ENCODE measurements around the gene SLC26A9.

The SLC26A9 gene, protein sequence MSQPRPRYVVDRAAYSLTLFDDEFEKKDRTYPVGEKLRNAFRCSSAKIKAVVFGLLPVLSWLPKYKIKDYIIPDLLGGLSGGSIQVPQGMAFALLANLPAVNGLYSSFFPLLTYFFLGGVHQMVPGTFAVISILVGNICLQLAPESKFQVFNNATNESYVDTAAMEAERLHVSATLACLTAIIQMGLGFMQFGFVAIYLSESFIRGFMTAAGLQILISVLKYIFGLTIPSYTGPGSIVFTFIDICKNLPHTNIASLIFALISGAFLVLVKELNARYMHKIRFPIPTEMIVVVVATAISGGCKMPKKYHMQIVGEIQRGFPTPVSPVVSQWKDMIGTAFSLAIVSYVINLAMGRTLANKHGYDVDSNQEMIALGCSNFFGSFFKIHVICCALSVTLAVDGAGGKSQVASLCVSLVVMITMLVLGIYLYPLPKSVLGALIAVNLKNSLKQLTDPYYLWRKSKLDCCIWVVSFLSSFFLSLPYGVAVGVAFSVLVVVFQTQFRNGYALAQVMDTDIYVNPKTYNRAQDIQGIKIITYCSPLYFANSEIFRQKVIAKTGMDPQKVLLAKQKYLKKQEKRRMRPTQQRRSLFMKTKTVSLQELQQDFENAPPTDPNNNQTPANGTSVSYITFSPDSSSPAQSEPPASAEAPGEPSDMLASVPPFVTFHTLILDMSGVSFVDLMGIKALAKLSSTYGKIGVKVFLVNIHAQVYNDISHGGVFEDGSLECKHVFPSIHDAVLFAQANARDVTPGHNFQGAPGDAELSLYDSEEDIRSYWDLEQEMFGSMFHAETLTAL

DNA sequence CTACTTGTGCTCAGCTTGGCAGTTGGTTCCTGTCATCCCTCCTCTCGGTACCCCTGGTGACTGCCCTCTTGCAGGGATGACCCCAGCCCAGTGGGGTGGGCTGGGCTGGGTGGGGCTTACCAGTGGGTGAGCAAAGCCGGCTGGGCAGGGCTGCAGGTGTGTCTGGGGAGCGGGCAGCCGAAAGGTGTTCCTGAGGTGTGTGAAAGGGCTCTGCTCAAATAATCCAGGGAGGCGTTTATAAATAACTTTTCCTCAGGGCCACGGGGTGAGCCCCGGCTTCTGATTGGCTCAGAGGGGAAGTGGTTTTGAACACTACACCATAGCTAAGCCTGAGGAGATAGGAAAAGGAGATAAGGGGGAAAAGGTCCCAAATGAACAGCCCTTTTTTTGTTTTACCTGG is at the start of gene SLC26A9:
SLC26A9 (minus strand) TSS at position 212 of the 400 bp plus-strand sequence. CDS start 7,636 bp downstream, outside the sequence.
- no peak for DNase-seq

DNA sequence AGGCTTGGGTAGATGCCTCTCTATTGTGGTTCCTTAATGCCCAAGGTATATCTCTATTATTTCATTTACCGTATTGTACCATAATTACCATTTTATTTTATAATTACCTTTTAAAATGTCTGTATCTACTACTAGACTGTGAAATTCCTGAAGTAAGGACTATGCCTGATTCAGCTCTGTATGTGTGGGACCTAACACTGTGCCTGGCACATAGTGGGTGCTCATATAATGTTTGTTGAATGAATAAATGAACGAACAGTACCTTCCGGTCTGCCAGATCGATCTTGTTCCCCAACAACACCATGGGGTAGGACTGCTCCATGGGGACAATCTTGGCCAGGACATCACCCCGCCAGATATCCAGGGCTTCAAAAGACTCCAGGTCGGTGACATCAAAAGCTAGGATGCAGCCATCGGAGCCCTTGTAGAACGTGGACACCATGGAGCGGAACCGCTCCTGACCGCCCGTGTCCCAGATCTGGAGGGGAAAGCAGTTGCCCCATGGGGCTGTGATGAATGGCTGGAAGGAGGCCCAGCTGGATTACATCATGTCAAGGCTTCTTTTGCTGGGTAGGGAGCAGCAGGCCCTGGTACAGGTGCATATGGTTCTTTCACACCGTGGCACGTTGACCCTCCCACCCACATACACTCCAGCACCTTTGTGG is 49.1 kb upstream of the SLC26A9 start:
- no peak for DNase-seq

DNA sequence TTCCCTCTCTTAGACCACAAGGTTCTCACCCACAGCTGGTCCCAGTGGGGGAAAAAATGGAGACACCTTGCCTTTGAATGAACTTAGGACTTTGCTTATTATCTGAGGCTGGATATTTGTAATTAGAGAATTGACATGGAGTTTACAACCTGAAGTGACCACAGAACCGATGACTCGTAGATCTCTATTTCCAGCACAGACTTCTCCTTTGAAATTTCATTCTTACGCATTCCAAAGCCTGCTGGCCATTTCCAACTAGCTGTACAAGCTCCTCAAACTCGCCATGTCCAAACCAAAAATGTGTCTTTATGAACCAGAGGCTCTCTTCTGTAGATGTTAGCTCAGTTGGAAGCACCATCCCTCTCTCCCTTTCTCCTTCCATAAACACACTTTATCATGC is 48.0 kb upstream of the SLC26A9 start:
- DNase-seq, result no peak

DNA sequence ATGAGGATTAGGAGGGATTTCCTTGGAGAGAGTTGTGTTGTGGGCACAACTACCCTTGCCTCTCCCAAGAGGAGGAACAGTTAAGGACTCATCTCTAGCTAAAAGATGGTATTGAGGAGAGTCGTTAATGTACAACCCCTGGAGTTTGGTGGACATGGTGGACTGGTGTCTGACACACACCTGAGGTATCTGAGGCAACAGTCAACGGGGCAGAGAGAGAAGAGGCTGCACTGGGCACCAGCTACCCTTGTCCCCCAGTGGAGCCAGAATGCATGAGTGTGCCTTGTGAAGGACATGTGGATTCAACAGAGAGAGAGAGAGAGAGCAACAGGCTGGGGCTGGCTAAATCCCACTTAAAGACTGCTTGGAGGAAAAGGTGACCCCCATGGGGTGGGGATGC is 47.0 kb upstream of the SLC26A9 start:
- DNase-seq, result no peak

DNA sequence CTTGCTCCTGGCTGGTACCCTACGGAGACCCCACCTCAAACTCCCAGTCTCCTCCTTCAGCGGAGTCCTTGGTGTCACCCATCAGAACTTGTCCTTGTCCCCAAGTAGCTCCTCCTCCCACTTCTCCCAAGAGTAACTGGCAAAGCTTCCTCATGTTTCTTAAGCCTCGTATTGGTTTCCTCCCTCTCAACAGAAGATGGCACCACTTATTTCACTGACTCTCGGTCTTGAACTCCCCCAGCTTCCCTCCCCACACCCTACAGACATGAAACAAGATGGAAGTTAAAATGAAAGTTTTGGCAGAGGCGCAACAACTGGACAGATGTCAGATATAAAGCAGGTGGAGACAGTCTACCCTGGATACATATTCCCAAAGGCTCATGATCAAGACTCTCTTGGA is 46.5 kb upstream of the SLC26A9 start:
- DNase-seq, result no peak

DNA sequence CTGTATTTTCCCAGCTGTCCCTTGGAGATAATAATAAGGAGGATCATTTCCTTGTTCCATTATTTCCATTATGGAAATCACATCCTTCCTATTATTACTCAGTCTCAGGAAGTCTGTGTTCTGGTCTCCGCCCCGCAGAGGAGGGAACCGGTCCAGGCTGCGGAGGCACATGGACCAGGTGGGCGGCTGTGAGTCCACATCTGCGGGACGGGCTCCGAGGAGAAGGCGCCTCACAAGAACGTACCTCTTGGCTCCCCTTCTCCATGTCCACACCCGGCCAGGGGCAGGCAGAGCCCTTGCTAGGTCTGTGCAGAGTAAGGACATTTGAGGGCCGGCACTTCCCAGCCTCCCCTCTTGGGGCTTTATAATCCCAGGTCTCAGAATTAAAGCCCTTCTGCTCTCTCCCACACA is 45.3 kb upstream of the SLC26A9 start:
- no peak for DNase-seq

DNA sequence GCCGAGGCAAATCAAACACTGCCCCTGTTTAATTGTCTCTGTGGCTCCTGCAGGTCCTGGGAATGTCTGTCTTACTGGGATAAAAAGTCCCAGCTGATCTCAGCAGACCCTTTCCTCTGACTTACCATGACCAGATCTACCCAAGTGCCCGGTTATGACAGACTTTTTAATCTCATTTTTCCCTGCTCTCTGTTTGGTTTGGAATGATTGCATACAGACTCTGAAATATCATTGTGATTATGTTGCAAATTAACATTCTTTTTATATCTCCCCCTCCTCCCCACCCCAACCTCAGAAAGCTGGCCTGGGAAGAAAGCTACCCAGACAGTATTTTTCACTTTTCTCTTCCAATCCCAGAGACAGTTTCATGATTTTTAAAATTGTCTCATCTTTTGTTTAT is 43.6 kb upstream of the SLC26A9 start:
- DNase-seq, result no peak

DNA sequence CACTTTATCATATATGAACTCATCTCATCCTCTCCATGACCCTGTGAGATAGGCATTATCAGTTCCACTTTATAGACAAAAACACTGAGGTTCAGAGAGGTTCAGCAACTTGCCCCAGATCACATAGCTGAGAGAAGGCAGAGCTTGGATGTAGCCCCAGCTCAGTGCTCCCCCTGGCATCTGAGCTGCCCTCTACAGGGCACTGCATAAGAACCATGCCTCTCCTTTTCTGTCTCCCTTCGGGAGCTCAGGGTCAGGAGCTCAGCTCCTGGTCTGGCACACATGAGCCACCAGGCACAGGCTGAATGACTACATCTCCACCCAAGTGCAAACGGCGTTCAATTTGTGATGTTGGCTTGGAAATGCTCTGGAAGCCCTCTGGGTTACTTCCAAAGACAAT is 43.0 kb upstream of the SLC26A9 start:
- DNase-seq, result no peak

DNA sequence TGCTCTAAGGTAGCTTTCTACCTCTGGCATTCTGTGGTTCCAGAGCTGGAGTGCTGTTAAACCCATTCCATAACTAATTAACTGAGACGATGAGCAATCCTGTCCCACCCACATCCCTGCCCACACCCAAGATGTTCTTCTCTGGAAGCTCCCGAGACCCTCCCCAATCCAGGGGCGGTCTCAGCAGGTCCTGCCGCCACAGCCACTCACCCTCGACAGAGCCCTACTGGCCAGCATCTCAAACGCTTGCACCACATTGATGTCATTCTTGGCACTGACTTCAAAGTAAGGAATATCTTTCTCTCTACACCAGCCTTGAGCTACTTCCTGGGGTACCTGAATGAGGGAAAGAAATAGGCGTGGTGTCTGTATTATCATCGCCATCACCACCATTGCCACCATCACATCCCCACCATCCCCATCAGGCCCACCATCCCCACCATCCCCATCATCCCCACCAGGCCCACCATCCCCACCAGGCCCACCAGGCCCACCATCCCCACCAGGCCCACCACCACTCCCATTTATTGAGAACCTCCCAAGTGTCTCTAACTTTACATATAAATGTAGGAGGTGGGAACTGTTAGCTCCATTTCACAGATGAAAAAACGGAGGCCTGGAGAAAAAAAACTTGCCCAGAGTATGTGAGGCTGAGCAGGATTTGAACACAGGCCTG is 42.2 kb upstream of the SLC26A9 start:
- no peak for DNase-seq

DNA sequence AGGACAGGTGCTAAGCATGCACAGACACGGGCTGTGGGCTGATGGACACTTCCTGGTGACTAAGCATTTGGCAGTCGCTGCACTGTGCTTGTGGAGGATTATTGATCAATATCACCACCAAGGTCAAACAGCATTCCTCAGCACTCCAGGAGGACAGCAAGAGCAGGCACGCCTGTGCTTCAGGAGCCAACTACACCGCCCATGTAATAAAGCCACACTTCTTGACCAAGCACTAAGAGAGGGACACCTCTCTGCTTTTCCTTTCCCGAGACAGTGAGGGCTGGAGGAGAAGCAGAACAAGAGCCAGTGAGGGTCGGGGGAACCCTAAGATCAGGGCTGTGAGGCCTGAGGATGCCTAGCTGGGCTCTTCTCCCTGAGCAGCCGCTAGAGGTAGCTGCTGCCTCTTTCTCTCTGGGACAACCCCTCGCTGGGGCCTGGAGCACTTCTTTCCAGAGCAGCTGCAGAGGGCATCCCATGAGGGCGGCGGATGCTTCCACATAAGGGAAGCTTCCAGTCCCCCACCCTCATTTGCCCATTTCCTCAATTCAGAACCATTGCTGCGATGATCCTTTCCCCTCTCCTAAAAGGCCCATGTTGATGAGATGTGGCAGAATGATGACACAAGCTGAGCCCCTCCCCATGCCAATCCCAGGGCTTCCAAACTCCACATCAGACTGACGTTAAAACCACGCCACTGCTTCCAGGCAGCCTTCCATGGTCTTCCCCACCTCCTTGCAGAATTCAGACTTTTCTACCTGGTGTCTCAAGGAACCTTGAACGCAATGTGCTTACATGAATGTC is 40.9 kb upstream of the SLC26A9 start:
- no peak for DNase-seq

DNA sequence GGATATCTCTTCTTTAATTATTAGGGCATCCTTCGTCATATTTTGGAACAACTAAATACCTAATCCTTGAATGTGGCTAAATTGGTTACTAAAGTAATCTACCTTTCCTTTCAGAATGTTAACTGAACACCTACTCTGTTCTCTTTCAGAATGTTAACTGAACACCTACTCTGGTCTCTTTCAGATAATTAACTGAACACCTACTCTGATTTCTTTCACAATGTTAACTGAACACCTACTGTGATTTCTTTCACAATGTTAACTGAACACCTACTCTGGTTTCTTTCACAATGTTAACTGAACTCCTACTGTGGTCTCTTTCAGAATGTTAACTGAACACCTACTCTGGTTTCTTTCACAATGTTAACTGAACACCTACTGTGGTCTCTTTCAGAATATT is 38.0 kb upstream of the SLC26A9 start:
- DNase-seq, result no peak

DNA sequence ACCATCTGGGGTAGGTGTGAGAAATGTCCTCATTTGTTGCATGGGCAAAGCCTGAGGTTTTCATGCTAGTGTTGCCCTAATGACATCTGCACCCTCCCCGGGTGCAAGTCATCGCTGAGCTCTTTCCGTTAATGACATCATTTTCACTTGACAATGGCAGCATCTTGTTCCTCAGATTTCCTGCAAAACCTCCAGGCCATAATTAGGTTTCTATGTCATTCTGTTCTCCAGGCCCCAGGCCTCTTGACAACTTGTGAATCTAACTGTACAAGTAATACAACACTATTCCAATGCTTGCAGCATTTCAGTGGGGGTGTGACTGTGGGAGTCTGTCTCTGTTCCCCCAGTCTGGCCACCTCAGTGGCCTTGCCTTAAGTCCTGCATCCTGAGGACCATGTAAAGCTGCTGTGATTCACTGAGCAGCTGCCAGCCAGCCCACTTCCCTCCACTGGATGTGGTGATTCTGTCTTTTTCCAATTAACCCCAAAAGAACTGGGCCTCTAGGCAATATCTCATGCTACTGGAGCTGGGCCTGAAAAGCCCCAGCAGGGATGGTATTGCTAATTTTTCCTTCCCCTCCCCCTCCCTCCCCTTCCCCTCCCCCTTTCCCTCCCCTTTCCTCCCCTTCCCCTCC is 37.1 kb upstream of the SLC26A9 start:
- DNase-seq, result no peak

DNA sequence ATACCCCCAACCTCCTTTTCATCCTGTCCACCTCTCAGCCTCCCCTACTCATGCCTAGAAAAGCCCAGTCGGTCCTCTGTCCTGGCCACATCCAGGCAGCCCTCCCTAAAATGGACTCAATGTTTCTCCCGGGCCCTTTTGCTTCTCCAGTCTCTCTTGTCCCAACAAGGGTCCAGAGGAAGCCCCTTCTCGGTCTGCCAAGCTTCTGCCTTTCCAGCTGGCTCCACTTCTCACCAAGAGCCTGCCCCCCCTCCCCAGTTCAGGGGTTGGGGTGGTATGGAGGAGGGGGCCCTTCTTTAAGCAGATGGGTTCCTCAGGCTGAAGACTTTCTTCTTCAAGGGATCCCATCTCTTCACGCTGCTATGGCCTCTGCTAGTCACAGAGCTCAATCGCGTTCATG is 36.0 kb upstream of the SLC26A9 start:
- DNase-seq, result no peak

DNA sequence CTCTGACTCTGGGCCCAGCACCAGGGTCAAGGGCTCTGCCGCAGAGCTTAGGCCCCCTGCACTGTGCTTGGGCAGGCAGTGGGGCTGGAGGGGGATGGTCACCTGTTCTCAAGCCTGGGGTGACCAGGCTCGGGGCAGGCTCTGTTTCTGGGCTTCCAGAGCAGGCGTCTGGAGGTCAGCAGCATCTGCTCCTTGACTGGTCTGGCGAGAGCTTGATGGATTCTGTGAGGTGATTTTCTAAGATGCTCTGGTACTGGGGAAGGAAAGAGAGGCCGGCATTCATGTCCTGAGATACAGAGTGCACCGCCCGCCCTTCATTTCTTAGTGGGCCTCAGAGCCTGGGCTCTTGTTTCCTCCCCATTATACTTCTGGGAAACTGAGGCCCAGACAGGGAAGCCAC is 35.4 kb upstream of the SLC26A9 start:
- DNase-seq, result no peak

DNA sequence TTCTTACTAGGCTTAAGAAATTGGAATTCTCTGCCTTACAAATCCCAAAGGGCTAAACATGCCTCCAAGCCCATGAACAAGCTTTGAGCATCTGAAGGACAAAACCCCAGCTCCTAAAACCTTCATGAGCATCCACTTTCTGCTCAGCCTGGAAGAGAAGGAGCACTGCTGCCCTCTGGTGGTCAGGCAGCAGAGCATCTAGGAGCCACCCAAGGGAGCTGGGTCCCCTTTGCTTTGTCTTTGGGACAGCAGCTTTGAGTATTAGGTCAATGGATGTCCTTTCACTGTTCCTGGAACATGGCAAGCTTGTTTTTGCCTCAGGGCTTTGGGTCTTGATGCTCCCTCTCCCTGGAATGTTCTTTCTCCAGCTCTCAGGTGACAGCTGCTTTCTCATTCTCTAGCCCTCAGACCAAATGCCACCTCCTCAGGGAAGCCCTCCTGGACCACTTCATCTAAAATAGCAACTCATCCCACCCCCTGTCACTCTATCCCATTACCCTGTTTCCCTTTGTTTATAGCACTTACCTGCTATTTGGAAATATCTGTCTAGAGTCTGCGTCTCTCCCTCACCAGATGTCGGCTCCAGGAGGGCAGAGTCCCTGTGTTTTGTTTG is 34.3 kb upstream of the SLC26A9 start:
- peak; percentile 77 for DNase-seq

DNA sequence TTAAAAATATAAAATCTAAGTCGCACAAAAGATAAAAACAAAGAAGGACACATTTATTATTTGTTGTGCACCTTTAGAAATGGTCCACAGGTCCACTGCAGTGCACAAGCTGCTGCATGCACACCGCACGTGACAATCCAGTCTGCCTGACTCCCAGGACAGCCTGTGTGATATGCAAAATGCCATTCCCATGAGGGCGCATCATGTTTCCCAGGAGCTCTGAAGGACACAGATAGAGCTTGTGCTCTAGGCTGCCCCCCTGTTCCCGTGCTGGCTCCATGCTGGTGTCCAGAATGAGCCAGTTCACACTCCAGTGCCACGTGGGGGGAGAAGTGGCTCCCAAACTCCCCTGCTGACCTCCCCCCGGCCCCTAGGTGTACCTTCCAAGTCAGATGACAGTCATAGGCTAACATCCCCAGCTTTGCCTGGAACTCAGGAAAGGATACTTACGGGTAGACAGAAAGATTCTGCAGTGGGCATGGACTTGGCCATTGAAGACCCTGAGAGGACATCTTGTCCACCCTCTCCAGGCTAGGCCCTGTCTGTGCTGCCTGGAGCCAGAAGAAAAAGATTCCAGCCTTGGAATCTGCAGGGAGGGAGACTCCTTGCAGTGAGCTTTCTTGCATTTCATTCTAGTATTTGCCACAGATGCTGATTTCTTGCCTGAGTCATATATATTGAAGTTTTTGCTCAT is 33.6 kb upstream of the SLC26A9 start:
- DNase-seq, result no peak

DNA sequence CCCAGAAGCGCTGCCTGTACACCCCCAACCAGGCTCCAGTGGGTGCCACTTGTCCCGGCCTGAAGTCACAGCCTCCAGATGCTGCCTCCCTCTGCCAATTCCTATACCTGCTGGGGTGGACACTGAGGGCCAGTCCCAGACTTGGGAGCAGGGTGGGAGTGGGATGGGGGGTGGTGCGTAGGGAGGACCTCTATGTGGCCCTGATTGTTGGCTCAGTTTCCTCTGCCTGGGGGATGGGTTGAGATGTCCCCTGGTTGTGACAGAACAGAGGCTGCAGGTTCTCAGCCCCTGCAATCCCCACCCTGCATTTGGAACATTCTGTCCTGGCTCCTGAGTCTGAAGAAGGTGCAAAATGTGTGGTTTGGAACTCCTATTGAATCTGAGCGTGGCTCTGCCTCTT is 32.8 kb upstream of the SLC26A9 start:
- DNase-seq, result no peak

DNA sequence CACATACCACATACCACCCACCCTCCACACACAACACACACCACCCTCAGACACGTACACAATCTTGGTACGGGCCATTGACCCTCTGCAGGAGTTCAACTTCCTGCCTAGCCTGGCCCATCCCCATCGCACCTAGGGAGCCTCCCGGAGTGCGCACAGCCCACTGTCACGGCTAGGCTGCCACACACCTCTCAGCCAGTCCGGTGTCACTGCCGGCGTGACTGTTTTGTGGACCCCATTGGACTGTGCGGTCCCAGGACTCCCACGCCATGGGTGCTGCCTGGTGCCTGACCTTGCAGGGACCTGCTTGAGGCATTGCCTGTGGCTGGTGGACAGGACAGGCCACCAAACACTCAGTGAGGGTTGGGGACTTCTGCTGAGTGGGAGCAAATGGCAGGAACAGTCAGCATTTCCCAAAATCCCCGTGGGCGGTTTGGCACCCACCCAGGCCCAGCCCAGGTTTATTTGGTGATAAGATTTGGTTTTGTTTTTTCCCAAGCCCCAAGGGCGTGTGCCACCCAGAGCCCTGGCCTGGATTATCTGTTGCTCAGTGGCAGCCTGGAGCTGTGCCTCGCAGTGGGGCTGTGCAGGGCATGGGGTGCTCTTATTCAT is 32.2 kb upstream of the SLC26A9 start:
- no peak for DNase-seq

DNA sequence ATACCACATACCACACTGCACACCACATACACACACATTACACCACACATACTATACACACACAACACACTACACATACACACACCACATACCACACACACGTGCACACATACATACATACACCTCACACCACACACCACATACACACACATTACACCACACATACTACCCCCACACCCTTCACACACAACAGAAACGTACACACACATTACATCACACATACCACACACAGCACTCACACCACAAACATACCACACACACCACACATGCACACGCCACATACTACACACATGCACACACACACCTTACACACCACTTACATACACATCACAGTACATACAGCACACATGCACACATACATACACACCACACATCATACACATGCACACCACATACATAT is 31.5 kb upstream of the SLC26A9 start:
- no peak for DNase-seq
